K562 (cell line): ENCODE data around the gene ACTL7B. TPM values are rescaled to one million over a fixed set of nuclear protein-coding genes. Genes with fewer than 3 reads are reported as not detected.

ENCODE experiments used
- ATAC-seq: fragments of 200-7000 bp; cut with Tn5 transposase; 3 replicates; pipeline ENCODE4 v1.9.1; 2020; ENCODE audit warnings: moderate library complexity
- BruUV-seq: library from RNA; stranded (reverse); fragments of 400-500 nt; replicated peaks from 2 replicates; lab custom pipeline; 2021; lab: Mats Ljungman, UMichigan
- CTCF ChIA-PET: fragments of 300-600 bp; formaldehyde crosslinking; extraction: SDS; loops from one replicate; lab custom pipeline; 2021; ENCODE audit warnings: low intra/inter-chr PET ratio; lab: Yijun Ruan, JAX
- POLR2A ChIA-PET: fragments of 300-600, 350-650 bp; sonication (Branson Sonifier 250); formaldehyde crosslinking; extraction: SDS; loops from one replicate; lab custom pipeline; 2021; ENCODE audit warnings: antibody characterized with exemption, inconsistent platforms; lab: Yijun Ruan, JAX
- DNase-seq, 4 experiments: peaks; one replicate each; pipeline versions ENCODE4 v3.0.0 to v3.0.0-alpha.2; 2011 to 2018; ENCODE audit warnings: low spot score in 3 of 4, mixed read lengths in 3 of 4; ENCODE audit errors: extremely low read depth in 1 of 4
- FAIRE-seq: peaks from 2 replicates; lab custom pipeline; 2011; peaks lifted over from hg19 to GRCh38; lab: Jason Lieb, UNC
- H2AFZ ChIP-seq: 2 replicates; pipeline ENCODE4 v1.6.0; 2011; ENCODE audit warnings: low read depth, low read length, control low read depth, inconsistent platforms
- H3K27ac ChIP-seq: fragments of 200-600 bp; 3 replicates; pipeline ENCODE4 v1.8.0; 2011; ENCODE audit warnings: low read depth, mild to moderate bottlenecking, control low read depth, inconsistent platforms, low read length, moderate library complexity, mixed read lengths; ENCODE audit errors: extremely low read depth
- H3K27me3 ChIP-seq, 2 experiments: fragments of 300-600 bp in 1 of 2; 2 replicates in 1 of 2; 3 replicates in 1 of 2; pipeline versions ENCODE4 v1.6.0 to v1.8.0; 2011; ENCODE audit warnings: inconsistent platforms in 2 of 2, low read length in 2 of 2, mild to moderate bottlenecking in 1 of 2, mixed read lengths in 1 of 2, moderate library complexity in 1 of 2; ENCODE audit not compliant: control insufficient read depth in 2 of 2, insufficient read depth in 2 of 2
- H3K36me3 ChIP-seq: fragments of 300-600 bp; 3 replicates; pipeline ENCODE4 v1.8.0; 2011; ENCODE audit warnings: mild to moderate bottlenecking, low read length, inconsistent platforms; ENCODE audit not compliant: control insufficient read depth, insufficient read depth
- H3K4me1 ChIP-seq, 2 experiments: fragments of 200-600 bp in 1 of 2; replicated peaks in 1 of 2; 2 replicates in 1 of 2; 3 replicates in 1 of 2; pipeline versions ENCODE4 v1.5.1 to v1.8.0; 2011; ENCODE audit warnings: inconsistent platforms in 2 of 2, low read length in 2 of 2, mild to moderate bottlenecking in 1 of 2, mixed read lengths in 1 of 2, moderate library complexity in 1 of 2; ENCODE audit not compliant: control insufficient read depth in 2 of 2, insufficient read depth in 2 of 2
- H3K4me2 ChIP-seq: 2 replicates; pipeline ENCODE4 v1.6.1; 2011; ENCODE audit warnings: low read length, control low read depth, inconsistent platforms, mixed read lengths; ENCODE audit not compliant: insufficient read depth
- H3K4me3 ChIP-seq: fragments of 200-600 bp; sonication (generic), shearing (Covaris generic); 2 replicates; pipeline ENCODE4 v1.5.1; 2016; ENCODE audit warnings: control low read depth, inconsistent platforms
- H3K79me2 ChIP-seq: fragments of 200-600 bp; 3 replicates; pipeline ENCODE4 v1.8.0; 2011; ENCODE audit warnings: low read length, inconsistent platforms; ENCODE audit not compliant: control insufficient read depth, insufficient read depth
- H3K9ac ChIP-seq, 2 experiments: 2 replicates each; pipeline versions ENCODE4 v1.6.0 to v1.6.1; 2011; ENCODE audit warnings: low read depth in 2 of 2, low read length in 2 of 2, control low read depth in 1 of 2, inconsistent platforms in 1 of 2, mild to moderate bottlenecking in 1 of 2, mixed read lengths in 1 of 2; ENCODE audit not compliant: insufficient read depth in 1 of 2
- H3K9me1 ChIP-seq: one replicate; pipeline ENCODE4 v1.6.0; 2011; ENCODE audit warnings: inconsistent platforms, mild to moderate bottlenecking, low read length, moderate library complexity; ENCODE audit not compliant: control insufficient read depth, insufficient read depth
- H3K9me3 ChIP-seq: replicated peaks from 2 replicates; pipeline ENCODE4 v1.5.1; 2011; ENCODE audit warnings: low read depth, low read length, inconsistent platforms; ENCODE audit not compliant: control insufficient read depth, insufficient read depth
- H4K20me1 ChIP-seq: replicated peaks from 2 replicates; pipeline ENCODE4 v1.6.1; 2011; ENCODE audit warnings: low read length, inconsistent platforms, mixed read lengths; ENCODE audit not compliant: control insufficient read depth, insufficient read depth
- ATF4 ChIP-seq: fragments of 450-650 bp; formaldehyde crosslinking; IDR thresholded peaks from 2 replicates; pipeline ENCODE4 v1.4.0; 2022; ENCODE audit warnings: mild to moderate bottlenecking, moderate library complexity
- CREB1 ChIP-seq, 2 experiments: sonication (generic) in 1 of 2; formaldehyde crosslinking in 1 of 2; IDR thresholded peaks; 2 replicates each; pipeline versions ENCODE4 v1.6.1 to v1.8.0; 2012 to 2022; ENCODE audit warnings: inconsistent platforms in 1 of 2, mild to moderate bottlenecking in 1 of 2, missing genetic modification reagents in 1 of 2, moderate library complexity in 1 of 2
- ETV5 ChIP-seq: sonication (generic); formaldehyde crosslinking; IDR thresholded peaks from 2 replicates; pipeline ENCODE4 v1.4.0; 2020; ENCODE audit warnings: low read depth, mild to moderate bottlenecking, missing genetic modification reagents
- FOXK1 ChIP-seq: sonication (generic); formaldehyde crosslinking; IDR thresholded peaks from 2 replicates; pipeline ENCODE4 v1.8.0; 2022; ENCODE audit warnings: missing genetic modification reagents, mild to moderate bottlenecking, borderline replicate concordance
- GABPB1 ChIP-seq: sonication (generic); formaldehyde crosslinking; IDR thresholded peaks from 2 replicates; pipeline ENCODE4 v1.8.0; 2022; ENCODE audit warnings: mild to moderate bottlenecking, missing genetic modification reagents
- KLF6 ChIP-seq: fragments of 250-450 bp; sonication (Bioruptor Pico); IDR thresholded peaks from 2 replicates; pipeline ENCODE4 v1.4.0; 2020; ENCODE audit warnings: mild to moderate bottlenecking, moderate library complexity, borderline replicate concordance
- MITF ChIP-seq: IDR thresholded peaks from 2 replicates; pipeline ENCODE4 v1.6.1; 2014; ENCODE audit warnings: antibody characterized with exemption
- RUNX1 ChIP-seq: sonication (generic); IDR thresholded peaks from 2 replicates; pipeline ENCODE4 v1.6.1; 2016; ENCODE audit warnings: antibody characterized with exemption, low read depth
- THRB ChIP-seq: fragments of 450-650 bp; formaldehyde crosslinking; conservative IDR thresholded peaks from 2 replicates; pipeline ENCODE4 v1.4.0; 2022; ENCODE audit warnings: mild to moderate bottlenecking, missing genetic modification characterization
- TRIM24 ChIP-seq, 2 experiments: fragments of 450-650 bp; IDR thresholded peaks; 2 replicates each; pipeline ENCODE4 v1.6.1; 2016
- ZBTB7A ChIP-seq: IDR thresholded peaks from 2 replicates; pipeline ENCODE4 v1.6.1; 2011; ENCODE audit warnings: low read depth, mild to moderate bottlenecking, low read length, moderate library complexity, borderline replicate concordance; ENCODE audit not compliant: control insufficient read depth
- ZNF431 ChIP-seq: sonication (generic); formaldehyde crosslinking; IDR thresholded peaks from 2 replicates; pipeline ENCODE4 v1.8.0; 2022; ENCODE audit warnings: mild to moderate bottlenecking, missing genetic modification reagents
- WGBS: fragments of 100-300 bp; shearing (Covaris generic); methylation state at CpG from one replicate; pipeline ENCODE4 v1.1.6; 2016; ENCODE audit warnings: low coverage, mixed read lengths; ENCODE audit not compliant: insufficient coverage; ENCODE audit errors: missing lambda C conversion rate; 5-methylcytosine and 5-hydroxymethylcytosine counted together
- in situ Hi-C: fragments of 300-500 bp; cut with MboI; formaldehyde crosslinking; loops from 4 replicates; pipeline ENCODE4 v1.15.0; 2018; ENCODE audit warnings: inconsistent platforms, mixed read lengths
- intact Hi-C: fragments of 100-400 bp; cut with micrococcal nuclease; formaldehyde crosslinking; loops from 2 replicates; pipeline ENCODE4 v1.14.2; 2022
- polyA plus RNA-seq, 8 experiments: library from polyadenylated mRNA; depleted of rRNA in 4 of 8; stranded (reverse) in 5 of 8; unstranded in 3 of 8; fragments of >200 nt; fragmentation: Nextera tagmentation in 2 of 8; fragmentation: Illumina TruSeq in 1 of 8; extraction: Ambion mirVana in 2 of 8; extraction: Trizol in 1 of 8; gene quantifications; 2 replicates each; pipeline versions ENCODE4 v1.2.1 to v1.2.3, GENCODE V29; 2011 to 2014; ENCODE audit warnings: inconsistent platforms in 1 of 8, missing spikeins in 1 of 8
- total RNA-seq, 7 experiments: library from RNA; depleted of rRNA in 6 of 7; stranded (reverse); fragments of >200 nt in 6 of 7; fragmentation: Illumina TruSeq in 2 of 7; extraction: Trizol in 2 of 7; gene quantifications; 2 replicates each; pipeline versions ENCODE4 v1.2.1 to v1.2.3, GENCODE V29; 2011 to 2021; ENCODE audit warnings: low replicate concordance in 1 of 7
- TF ChIP-seq, protein P1 (sequence below): sonication (generic); formaldehyde crosslinking; IDR thresholded peaks from 2 replicates; pipeline ENCODE4 v1.9.0; 2022; ENCODE audit warnings: mild to moderate bottlenecking, missing genetic modification reagents
- TF ChIP-seq, protein P2 (sequence below): fragments of 250-450 bp; sonication (Bioruptor Pico); IDR thresholded peaks from 2 replicates; pipeline ENCODE4 v1.5.1; 2021; ENCODE audit warnings: mild to moderate bottlenecking

The ACTL7B gene
- total and polyA plus RNA-seq, 9 of the 15 experiments (the other 6 are each of a cell fraction or from before 2014, with no cell fraction given): not detected

DNA sequence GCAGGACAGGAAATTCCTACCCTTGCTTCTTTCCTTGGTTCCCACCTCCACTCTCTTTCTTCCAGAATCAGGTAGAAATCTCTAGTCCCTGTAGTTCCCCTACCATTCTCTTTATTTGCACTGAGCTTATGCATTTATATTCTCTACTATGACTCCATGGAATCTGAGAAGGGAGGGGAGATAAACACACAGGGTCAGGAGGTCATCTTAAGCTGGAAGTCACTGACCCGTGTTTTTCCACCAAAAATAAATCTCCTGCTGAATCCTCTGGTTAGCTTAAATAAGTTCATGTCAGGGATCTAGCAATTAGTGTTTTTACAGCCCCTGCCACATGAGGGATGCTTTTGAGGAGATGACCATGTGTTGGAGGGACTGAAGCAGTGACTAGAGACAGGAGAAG lies 3.7 kb downstream of the ACTL7B start:
- Histone ChIP-seq H4K20me1 (no peaks in the 10 kb centered on the region; the same call in 1 of the 2 replicates), H3K9me3 (no peaks in the 10 kb centered on the region), H3K4me2 (no peak overlapping the region), H2AFZ (no peak overlapping the region), H3K4me1 (peaks cover 0 to 15% of the 10 kb centered on the region in 2 experiments; a peak in 1 of 5 replicates), H3K9ac (no peak overlapping the region), H3K79me2 (no peaks in the 10 kb centered on the region), H3K27me3 (peaks cover 35 to 41% of the 10 kb centered on the region in 2 experiments), H3K36me3 (no peaks in the 10 kb centered on the region), H3K27ac (no peak overlapping the region), H3K9me1 (no peaks in the 10 kb centered on the region), H3K4me3 (no peak overlapping the region)
- no TSS peak for BruUV-seq
- in situ Hi-C loops: no loop called here
- POLR2A ChIA-PET: interaction anchor here (0.7 to 1.1 kb wide), 2 partner anchors 15 to 16 kb away, joined by 3 read pairs; no protein-coding TSS in a partner anchor
- DNase-seq (no peak), FAIRE-seq (no peak), ATAC-seq (no peak)
- CTCF ChIA-PET: no interaction called here
- 5% methylated on average over 1 of the region's 1 CpG for WGBS
- intact Hi-C loops: loop anchor here (10.0 kb wide), 1 partner anchor 373 kb away; no protein-coding TSS in a partner anchor
- TF ChIP-seq TRIM24 (IDR thresholded peaks at IDR 0.05) (no peak), RUNX1 (no peak), CREB1 (IDR thresholded peaks at IDR 0.05) (no peak), CREB1 (CRISPR knock-in tag; IDR thresholded peaks at IDR 0.05) (no peak), GABPB1 (CRISPR knock-in tag) (no peak), ZNF431 (CRISPR knock-in tag) (no peak), FOXK1 (no peak), THRB (CRISPR knock-in tag) (no peak), MITF (no peak), ZBTB7A (no peak), ETV5 (no peak), ATF4 (CRISPR knock-in tag) (no peak), KLF6 (CRISPR knock-in tag) (no peak)
- TF ChIP-seq, protein P1, sequence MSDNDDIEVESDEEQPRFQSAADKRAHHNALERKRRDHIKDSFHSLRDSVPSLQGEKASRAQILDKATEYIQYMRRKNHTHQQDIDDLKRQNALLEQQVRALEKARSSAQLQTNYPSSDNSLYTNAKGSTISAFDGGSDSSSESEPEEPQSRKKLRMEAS (CRISPR knock-in tag): no peak
- TF ChIP-seq, protein P2, sequence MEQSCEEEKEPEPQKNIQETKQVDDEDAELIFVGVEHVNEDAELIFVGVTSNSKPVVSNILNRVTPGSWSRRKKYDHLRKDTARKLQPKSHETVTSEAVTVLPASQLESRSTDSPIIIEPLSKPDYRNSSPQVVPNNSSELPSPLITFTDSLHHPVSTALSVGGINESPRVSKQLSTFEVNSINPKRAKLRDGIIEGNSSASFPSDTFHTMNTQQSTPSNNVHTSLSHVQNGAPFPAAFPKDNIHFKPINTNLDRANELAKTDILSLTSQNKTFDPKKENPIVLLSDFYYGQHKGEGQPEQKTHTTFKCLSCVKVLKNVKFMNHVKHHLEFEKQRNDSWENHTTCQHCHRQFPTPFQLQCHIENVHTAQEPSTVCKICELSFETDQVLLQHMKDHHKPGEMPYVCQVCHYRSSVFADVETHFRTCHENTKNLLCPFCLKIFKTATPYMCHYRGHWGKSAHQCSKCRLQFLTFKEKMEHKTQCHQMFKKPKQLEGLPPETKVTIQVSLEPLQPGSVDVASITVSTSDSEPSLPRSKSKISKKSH (CRISPR knock-in tag): no peak
